Inflammatory macrophage treated with lipopolysaccharide for 1 hour (primary cell): ENCODE measurements around the gene KRT79.

Experiments
- DNase-seq, 2 donors: peaks; one replicate each; pipeline ENCODE4 v3.0.0-alpha.2; 2020 to 2022

The KRT79 gene

DNA sequence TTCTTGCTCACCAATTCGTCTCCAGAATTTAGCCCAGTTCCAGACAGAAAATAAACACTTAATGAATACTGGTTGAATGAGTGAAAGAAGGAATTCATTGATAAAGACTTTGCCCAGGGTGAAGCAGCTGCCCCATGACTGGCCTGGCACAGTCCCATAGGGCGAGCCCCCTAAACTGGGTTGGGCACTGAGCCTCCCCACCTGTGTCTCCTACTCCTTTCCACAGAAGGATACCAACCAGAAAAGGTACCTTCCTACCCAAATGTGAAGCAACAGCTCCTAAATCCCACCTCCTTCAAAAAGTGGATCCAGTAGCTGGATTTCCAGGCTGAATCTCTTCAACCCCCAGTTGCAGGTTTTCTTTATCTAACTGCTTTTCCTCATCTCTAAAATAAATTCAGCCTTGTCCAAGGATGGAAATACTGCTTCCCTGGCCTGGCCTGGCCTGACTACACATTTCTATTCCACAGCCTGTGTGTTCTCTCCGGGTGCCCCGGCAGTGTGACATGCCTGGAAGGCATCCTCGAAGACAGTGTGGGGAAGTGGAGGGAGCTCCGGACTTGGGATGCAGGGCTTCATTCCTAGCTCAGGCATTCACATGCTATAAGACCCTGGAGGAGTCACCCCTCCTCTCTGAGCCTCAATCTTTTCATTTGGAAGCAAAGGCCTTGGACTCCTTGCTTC, 45.8 kb downstream of the KRT79 start:
- DNase-seq, result no peak

- no peak for DNase-seq
Observed at GRCh38 chr12:52787324-52788191, 46.6 kb downstream of the KRT79 start.

DNA sequence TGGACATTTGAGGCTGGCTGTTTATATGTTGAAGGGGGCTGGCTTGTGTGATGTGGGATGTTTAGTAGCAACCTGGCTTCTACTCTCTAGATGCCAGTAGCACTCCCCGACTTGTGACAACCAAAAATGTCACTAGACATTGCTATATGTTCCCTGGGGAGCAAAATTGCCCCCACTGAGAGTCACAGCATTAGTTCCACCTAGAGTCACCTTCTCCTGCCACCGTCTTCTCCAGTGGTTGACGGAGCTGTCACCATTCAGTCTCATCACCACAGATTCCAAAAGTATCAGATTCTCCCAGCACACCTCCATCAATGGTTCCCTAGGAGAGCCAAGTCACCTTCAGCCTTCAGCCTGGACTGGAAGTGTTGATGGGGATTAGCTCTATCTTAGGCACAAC, 49.2 kb downstream of the KRT79 start:
- DNase-seq, result no peak

DNA sequence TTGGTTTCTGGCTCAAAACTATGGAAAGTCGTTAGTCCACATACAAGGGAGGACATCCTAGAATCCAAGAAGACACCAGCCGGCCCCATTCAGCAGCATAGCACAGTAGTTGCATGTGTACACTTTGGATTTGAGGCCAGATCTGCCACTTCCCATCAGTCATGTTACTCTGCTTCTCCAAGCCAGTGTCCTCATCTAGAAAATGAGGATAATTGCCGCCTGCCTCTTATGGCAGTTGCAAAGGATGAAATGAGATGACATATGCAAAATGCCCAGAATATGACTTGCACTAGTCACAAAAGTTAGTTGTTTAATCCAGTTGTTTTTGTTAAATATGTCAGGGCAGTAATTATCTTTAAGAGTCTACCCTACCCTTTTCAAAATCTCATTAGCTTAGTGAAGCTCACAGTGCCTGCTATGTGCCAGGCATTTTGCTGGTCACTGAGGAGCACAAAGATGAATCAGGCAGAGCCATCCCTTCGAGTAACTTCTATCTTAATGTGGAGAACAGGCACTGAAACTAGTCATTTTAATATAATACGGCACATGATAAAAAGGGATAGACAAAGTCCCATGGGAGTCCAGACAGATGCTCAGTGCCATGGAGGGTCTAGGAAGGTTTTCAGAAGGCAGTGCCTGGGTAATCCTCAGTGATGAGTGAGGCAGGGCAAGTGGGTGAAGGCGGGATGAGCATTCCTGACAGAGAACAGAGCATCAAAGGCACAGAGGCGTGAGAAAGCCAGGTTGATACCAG, 50.4 kb downstream of the KRT79 start:
- DNase-seq, result no peak

DNA sequence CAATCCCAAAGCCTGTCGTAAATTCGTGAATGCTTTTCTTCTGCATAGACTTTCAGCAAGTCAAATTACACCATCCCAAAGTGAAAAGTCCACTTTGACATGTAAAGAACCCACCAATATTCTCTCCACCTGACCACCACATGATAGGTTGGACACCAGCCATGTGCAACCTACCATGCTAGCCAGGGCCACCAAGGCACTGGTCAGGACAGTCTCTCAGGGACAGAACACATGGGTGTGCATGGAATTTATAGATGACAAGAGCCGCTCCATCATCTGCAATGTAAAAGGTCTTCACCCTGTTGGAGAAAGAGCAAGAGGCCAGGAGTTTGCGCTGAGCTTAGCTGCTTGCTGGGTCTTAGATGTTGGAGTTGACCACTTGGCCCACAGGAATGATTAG, 51.6 kb downstream of the KRT79 start:
- no peak for DNase-seq

DNA sequence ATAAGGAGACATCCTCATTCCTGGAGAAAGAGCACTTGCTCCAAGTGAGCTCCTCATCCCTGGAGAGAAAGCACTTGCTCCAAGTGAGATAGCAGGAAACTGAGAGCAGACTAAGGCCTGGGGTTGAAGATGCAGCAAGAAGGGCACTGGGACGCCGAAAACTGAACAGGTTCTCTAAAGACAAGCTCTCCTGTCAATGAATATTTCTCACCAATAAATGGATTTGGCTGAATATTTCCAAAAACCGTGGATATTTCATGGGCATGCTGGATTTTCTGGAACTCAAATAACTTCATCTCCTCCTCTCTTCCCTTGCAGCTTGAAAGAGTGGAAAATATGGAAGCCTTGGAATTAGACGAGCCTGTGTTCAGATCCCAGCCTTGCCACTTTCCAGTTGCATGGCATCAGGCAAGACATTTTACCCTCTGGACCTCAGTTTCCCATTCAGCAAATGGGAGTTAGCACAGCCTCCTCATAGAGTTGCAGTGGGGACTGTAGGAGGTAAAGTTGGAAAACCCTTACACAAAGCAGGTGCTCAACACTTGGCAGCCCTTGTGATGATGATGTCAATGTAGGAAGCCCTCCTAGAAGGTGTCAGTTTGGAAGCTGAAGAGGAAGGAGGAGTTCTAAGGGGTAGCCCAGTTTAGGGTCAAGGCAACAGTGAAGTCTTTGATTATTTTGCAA, 52.6 kb downstream of the KRT79 start:
- no peak for DNase-seq

- no peak for DNase-seq
Observed at GRCh38 chr12:52779914-52780313, 54.2 kb downstream of the KRT79 start.

DNA sequence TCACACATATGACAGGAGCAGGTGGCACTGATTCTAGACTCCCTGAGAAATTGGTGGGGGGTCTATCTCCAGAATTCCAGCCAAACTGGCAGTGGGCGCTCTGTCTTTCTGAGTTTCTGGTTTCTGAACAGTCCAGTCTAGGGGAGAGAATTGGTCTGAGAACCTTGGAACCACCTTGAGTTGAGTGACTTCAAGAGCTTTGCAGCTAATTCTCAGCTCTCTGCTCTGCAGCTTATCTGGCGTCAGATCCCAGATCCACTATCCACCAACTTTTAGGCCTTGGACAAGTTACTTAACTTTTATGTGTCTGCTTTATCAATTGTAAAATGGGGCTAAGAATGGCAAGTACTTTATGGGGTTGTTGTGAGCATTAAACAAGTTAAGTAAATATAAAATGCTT, 55.3 kb downstream of the KRT79 start:
- no peak for DNase-seq

- no peak for DNase-seq
Observed at GRCh38 chr12:52777566-52777965, 56.5 kb downstream of the KRT79 start.

- no peak for DNase-seq
Observed at GRCh38 chr12:52776913-52777395, 57.2 kb downstream of the KRT79 start, which contains the start of gene KRT76. TSS of gene KRT76 (minus strand) at chr12:52777345. CDS start at chr12:52777291, 54 bp downstream.

GRCh38 chr12:52776435-52776834, 57.7 kb downstream of the KRT79 start:
- no peak for DNase-seq

GRCh38 chr12:52774629-52775250, 59.4 kb downstream of the KRT79 start:
- no peak for DNase-seq

DNA sequence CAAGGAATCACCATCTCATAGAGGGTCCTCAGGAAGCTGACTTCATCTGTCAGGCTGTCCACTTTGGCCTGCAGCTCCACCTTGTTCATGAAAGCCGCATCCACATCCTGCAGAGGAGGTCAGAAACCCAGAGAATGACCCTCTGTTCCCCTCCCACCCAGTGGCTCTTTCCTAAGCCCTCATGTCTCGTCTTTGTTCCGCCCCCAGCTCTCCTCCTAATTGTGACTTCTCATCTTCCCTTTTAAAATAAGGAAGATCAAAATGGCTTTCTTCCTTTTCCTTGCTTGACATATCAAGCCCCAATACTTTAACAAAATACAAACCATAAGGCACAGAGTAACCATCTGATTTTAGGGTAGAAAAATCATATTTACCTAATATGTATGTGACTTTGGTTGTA, 61.3 kb downstream of the KRT79 start:
- DNase-seq, result peak; percentile 36 to 38

GRCh38 chr12:52772188-52772587, 61.9 kb downstream of the KRT79 start:
- no peak for DNase-seq

DNA sequence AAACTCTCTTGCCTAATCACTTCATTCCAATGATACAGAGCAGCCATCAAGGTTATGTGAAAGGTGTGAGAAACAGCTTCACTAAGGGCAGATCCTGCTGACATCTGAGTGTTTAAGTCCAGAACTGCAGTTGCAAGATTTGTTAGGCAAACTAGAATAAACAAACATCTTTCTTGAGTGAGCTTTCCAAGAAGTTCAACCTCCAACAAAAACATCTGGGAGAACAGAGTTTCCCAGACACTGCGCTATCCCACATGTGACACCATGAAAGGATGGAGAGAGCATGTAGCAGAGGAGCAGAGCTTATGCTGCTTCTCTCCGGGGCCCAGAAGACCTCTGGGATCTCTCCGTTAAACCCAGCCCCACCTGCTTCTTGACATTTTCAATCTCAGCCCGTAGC, 62.6 kb downstream of the KRT79 start:
- no peak for DNase-seq
